ENCODE data around the gene RCBTB2. TPM values are rescaled to one million over a fixed set of nuclear protein-coding genes. Genes with fewer than 3 reads are reported as not detected.

Gene RCBTB2
- total and polyA plus RNA-seq, 2 donors (not counting 3 experiments of a cell fraction or from before 2014, with no cell fraction given) = 10.7 to 12.6 TPM

GRCh38 chr13:48485432-48485831, 47.4 kb downstream of the RCBTB2 start:
- no peaks in the 10 kb centered on the region for H3K9me3 ChIP-seq (replicated peaks; ENCODE audit: control insufficient read depth, insufficient read depth, low read length)
- ChIA-PET CTCF (interaction anchor here (1.5 kb wide), 1 partner anchor 151 kb away, joined by 4 read pairs; no protein-coding TSS in a partner anchor), POLR2A (interaction anchor here (0.7 kb wide), 1 partner anchor 1451 kb away, joined by 5 read pairs; the partner anchor contains the start of gene SPRYD7)
- dilution Hi-C loops (cut with MboI; ENCODE audit: extremely low pct_ligation_motif_present, low sequenced_read_pairs) (no loop called here), intact Hi-C loops (cut with micrococcal nuclease) (no loop called here)
- DNase-seq (ENCODE audit: low read depth, low spot score) = no peak
- no peaks in the 10 kb centered on the region for H3K4me1 ChIP-seq (ENCODE audit: control insufficient read depth, extremely low read depth, insufficient read depth, low read length)
- FAIRE-seq = no peak
- H2AFZ ChIP-seq (ENCODE audit: low read depth, low read length) = no peak overlapping the region
- H3K79me2 ChIP-seq (ENCODE audit: control insufficient read depth, insufficient read depth, low read length) = no peaks in the 10 kb centered on the region
- H3K27me3 ChIP-seq (ENCODE audit: control insufficient read depth in 2 of 2, insufficient read depth in 2 of 2, low read length in 2 of 2) = no peaks in the 10 kb centered on the region
- H3K27ac ChIP-seq (ENCODE audit: insufficient read depth, low read depth, low read length) = no peak overlapping the region
- H3K4me2 ChIP-seq (ENCODE audit: insufficient read depth, low read length) = no peak overlapping the region
- H3K9ac ChIP-seq (replicated peaks; ENCODE audit: extremely low read depth, insufficient read depth, low read length) = no peak overlapping the region
- H3K4me3 ChIP-seq (replicated peaks in 1 of 3; ENCODE audit: insufficient read depth in 1 of 3, low read depth in 1 of 3, low read length in 3 of 3) = no peak overlapping the region
- TF ChIP-seq FOS (IDR thresholded peaks at IDR 0.05; ENCODE audit: borderline replicate concordance, insufficient read depth, low read length) (no peak), GATA2 (IDR thresholded peaks at IDR 0.05; ENCODE audit: insufficient read depth, insufficient read length, low read depth, low read length) (no peak), JUN (IDR thresholded peaks at IDR 0.05; ENCODE audit: borderline replicate concordance, insufficient read depth, insufficient read length, low read depth) (no peak), POLR2AphosphoS5 (IDR thresholded peaks at IDR 0.05; ENCODE audit: insufficient read depth, low read depth, low read length) (no peak), POLR2A (IDR thresholded peaks at IDR 0.05; ENCODE audit: low read depth, low read length) (no peak), MAX (IDR thresholded peaks at IDR 0.05; ENCODE audit: insufficient read depth, insufficient read length) (no peak), EZH2 (IDR thresholded peaks at IDR 0.05; ENCODE audit: borderline replicate concordance, low read depth, low read length, severe bottlenecking) (no peak), MYC (IDR thresholded peaks at IDR 0.05; ENCODE audit: low read depth, low read length) (no peak), CTCF (IDR thresholded peaks at IDR 0.05; ENCODE audit: extremely low read depth in 1 of 2, insufficient read depth in 1 of 2, low read depth in 1 of 2, low read length in 2 of 2) (no peak)
- no peaks in the 10 kb centered on the region for H3K9me1 ChIP-seq (replicated peaks; ENCODE audit: control insufficient read depth, extremely low read depth, insufficient read depth, low read length)
- H3K36me3 ChIP-seq (ENCODE audit: control insufficient read depth in 2 of 2, extremely low read depth in 1 of 2, insufficient read depth in 2 of 2, low read length in 2 of 2) = no peaks in the 10 kb centered on the region
- BruUV-seq (replicated peaks) = no TSS peak
- no peaks in the 10 kb centered on the region for H4K20me1 ChIP-seq (replicated peaks; ENCODE audit: control insufficient read depth, extremely low read depth, insufficient read depth, low read length)

Data from endothelial cell of umbilical vein (primary cell).